ENCODE results near the gene RUNX3.
"Not testable (repeated sequence)": the region's sequence is repeated elsewhere in the genome, so short reads cannot be mapped to it uniquely, and the experiment has no call there.

Gene RUNX3

GRCh38 chr1:24899581-24900485 lies 30.2 kb downstream of the RUNX3 start:
- DNase-seq, result peak; percentile 13

DNA sequence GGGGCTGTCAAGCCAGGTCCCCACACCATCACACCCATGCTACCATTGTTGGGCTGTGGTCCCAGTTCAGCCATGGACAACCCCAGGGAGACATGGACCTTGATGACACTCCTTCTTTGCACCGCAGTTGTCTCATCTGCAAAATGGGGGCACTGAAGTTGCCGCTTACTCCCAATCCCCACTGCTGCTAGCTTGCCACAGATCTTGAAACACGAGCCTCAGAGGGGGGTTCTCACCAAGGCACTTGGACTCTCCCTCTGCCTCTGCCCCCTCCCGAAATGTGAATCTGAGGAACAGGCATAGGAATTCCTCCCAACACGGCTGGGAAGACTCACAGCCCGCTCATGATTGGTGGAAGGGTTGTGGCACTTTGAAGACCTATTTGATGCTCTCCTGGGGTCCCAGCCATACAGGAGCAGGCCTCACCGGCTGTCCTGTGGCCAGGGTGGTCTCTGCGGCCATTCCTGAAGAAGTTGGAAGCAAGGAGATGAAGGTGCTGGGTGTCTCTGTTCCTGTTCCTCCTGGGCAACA lies 31.1 kb downstream of the RUNX3 start:
- DNase-seq, result no peak

GRCh38 chr1:24898152-24898908 lies 31.7 kb downstream of the RUNX3 start:
- DNase-seq, result no peak

DNA sequence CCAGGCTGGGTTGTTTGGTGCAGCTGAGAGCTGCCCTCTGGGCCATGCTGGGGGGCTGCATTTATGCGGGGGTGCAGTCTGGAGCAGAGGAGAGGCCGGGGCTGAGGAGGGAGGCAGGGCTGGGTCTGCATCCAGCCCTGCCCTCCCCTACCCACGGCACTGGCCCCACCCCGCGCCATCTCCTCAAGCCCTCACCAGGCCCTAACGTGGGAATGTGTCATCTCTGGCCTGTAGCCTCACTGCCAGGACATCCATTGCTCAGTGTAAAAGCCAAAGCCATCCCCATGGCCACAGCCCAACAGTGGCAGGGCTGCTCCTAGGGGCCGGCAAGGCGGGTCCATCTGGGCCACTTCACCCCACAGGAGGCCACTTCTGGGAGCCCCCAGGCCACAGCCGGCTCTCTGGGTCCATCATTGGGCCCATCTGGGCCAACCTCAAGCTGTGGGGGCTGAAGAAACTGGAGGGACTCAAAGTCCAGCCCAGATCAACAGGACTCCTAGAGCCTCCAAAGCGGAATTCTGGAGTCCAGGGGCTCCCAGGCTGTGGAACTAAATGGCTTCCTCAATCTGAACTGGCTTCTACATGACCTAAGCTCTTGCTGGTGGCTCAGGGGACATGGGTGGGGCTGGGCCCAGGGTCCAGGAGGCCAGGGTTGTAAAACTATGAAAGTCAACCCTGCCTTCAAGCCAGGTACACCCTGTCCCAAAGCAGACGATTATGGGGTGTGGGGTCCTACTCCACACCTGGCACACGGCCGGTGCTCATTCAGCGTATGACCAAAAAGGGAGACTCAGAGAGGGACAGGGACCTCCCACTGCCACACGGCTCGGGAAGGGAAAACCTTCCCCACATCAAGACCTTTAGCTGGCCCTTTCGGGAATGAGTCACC lies 32.6 kb downstream of the RUNX3 start:
- no peak for DNase-seq

GRCh38 chr1:24896596-24897262 lies 33.3 kb downstream of the RUNX3 start:
- no peak for DNase-seq

DNA sequence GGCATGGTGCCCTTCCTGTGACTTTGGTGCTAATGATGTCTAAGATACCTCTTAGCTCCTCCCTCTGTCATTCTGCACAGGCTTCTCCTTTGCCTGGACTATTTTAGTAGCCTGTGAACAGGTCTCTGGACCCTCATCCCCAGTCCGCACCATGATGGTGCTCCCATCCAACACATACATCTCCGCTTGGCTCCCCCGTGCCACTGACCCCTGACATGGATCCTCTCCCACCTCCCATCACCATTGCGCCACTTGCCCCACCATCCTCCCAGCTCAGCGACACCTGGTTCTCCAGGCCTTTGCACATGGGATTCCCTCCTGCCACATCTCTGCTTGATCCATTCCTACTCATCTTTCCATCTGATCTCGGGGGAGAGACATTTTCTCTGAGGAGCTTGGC lies 33.9 kb downstream of the RUNX3 start:
- DNase-seq, result no peak

- no peak for DNase-seq
Measured at GRCh38 chr1:24895511-24895910, 34.6 kb downstream of the RUNX3 start.

GRCh38 chr1:24894002-24894401 lies 36.1 kb downstream of the RUNX3 start:
- no peak for DNase-seq

- DNase-seq, result no peak
Measured at GRCh38 chr1:24893431-24893830, 36.6 kb downstream of the RUNX3 start.

DNA sequence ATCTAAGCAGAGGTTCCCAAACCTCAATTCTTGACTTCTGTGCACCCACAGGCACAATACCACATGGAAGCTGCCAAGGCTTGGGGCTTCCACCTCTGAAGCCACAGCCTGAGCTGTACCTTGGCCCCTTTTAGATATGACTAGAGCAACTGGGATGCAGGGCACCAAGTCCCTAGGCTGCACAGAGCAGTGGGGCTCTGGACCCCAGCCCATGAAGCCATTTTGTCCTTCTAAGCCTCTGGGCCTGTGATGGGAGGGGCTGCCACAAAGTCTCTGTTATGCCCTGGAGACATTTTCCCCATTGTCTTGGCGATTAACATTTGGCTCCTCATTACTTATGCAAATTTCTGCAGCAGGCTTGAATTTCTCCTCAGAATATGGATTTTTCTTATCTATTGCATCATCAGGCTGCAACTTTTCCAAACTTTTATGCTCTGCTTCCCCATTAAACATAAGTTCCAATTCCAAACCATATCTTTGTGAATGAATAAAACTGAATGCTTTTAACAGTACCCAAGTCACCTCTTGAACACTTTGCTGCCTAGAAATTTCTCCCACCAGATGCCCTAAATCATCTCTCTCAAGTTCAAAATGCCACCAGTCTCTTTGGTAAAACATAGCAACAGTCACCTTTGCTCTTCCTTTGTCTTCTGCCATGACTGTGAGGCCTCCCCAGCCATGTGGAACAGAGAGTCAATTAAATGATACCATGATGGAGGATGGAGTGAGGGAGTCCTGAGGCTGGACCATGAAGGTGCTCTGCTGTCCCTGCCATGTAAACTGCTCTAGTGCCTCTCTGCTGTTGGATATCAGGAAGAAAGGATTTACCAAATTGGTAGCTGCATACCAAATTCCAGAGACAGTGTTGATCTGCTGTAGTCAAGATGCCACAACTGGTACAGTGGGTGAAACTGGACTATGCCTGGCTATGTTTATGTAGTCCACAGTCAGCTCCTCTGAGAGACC lies 37.6 kb downstream of the RUNX3 start:
- no peak for DNase-seq

- not testable (repeated sequence) for DNase-seq
Measured at GRCh38 chr1:24891367-24891766, 38.7 kb downstream of the RUNX3 start.

DNA sequence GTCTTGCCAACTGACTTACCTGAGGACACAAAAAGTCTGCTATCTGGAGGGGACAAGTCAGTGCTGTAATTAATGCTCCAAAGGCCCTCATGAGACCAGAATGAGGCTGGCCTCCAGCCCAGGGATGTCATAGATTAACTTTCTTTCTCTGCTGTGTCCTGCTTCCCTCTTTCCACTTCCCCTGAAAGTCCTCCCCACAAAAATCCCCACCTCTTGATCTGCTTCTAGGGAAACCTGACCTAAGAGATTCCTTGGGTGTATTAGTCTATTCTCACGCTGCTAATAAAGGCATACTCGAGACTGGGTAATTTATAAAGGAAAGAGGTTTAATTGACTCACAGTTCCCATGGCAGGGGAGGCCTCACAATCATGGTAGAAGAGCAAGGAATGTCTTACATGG lies 39.2 kb downstream of the RUNX3 start:
- DNase-seq, result no peak

GRCh38 chr1:24888971-24889676 lies 41.0 kb downstream of the RUNX3 start:
- DNase-seq, result no peak

DNA sequence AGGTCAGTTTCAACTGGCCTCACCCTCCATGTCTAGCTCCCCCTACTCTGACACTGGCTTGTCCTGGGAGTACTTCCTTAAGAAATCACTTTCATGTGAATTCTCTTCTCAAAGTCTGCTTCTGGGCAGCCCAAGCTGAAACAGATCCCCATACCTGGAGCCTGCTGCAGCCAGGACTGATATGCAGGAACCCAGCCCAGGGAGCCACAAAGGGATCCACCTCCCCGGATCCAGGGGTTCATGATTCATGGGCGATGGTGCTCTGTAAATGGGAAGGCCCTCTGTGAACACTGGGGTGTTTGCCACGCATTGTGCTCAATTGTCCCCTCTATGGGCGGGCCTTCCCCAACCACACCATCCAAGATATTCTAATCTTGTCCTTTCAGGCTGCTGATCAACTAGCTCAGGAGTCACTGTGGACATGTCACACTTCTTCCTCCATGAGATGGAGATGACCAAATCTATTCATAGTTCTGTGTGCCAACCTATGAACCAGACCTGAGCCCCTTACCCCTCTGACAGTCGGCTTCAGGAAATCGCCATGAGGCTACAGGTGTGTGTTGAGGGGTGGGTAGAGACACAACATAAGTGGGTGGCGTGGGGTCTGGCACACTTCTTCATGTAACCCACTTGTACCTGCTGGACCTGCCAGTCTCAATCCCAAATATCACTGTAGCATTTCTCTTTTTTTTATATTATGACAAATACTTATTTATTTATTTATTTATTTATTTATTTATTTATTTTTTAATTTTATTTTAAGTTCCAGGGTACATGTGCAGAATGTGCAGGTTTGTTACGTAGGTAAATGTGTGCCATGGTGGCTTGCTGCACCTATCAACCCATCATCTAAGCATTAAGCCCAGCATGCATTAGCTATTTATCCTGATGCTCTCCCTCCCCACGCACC lies 41.8 kb downstream of the RUNX3 start:
- no peak for DNase-seq

DNA sequence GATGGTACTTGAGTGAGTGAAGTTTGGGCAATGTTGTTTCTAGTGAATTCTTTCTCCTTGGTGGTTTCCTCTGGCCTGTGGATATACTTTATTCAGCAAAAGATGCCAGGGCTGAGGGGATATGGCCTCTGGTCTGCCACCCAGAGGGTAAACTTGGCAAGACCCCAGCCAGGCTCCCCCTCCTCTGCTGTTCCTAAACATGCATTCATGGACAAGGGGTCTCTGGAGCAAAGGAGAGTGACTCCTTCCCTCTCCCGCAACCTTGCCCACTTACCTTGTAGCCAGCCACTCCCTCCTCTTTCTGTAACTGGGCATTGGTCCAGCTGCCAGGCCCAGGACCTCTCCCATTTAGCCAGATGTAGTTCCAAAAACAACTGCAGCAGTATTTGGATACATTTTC lies 43.8 kb downstream of the RUNX3 start:
- no peak for DNase-seq

DNA sequence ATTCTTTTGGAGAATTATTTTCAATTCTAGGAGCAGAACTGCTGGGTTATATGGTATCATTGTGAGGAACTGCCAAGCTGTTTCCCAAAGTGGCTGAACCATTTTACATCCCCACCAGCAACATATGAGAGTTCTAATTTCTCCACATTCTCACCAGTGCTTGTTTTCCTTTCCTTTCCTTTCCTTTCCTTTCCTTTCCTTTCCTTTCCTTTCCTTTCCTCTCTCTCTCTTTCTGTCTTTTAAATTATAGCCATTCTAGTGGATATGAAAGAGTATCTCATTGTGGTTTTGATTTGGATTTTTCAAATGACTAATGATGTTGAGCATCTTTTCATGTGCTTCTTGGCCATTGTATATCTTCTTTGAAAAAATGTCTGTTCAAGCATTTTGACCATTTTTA lies 45.3 kb downstream of the RUNX3 start:
- no peak for DNase-seq

- DNase-seq, result no peak
Measured at GRCh38 chr1:24881034-24881433, 49.0 kb downstream of the RUNX3 start.

- no peak for DNase-seq
Measured at GRCh38 chr1:24878775-24879742, 51.0 kb downstream of the RUNX3 start.
